Hepatocyte (in vitro differentiated cells): ENCODE data around the gene ADGRG6.

Experiments used
- CTCF ChIP-seq: fragments of 200-600 bp; sonication (generic); IDR thresholded peaks from 2 replicates; pipeline ENCODE4 v1.5.1; 2016; ENCODE audit warnings: antibody characterized with exemption, mild to moderate bottlenecking; ENCODE audit not compliant: poor library complexity
- EZH2 ChIP-seq: fragments of 200-600 bp; sonication (generic); IDR thresholded peaks from 2 replicates; pipeline ENCODE4 v1.6.1; 2016; ENCODE audit warnings: antibody characterized with exemption, mild to moderate bottlenecking, borderline replicate concordance
- EZH2phosphoT487 ChIP-seq: fragments of 200-600 bp; sonication (generic); IDR thresholded peaks from one replicate; pipeline ENCODE4 v1.6.1; 2018; ENCODE audit warnings: antibody characterized with exemption, mild to moderate bottlenecking, low read depth, moderate library complexity; ENCODE audit not compliant: unreplicated experiment, severe bottlenecking

- TF ChIP-seq EZH2, result no peak
- no peak for TF ChIP-seq CTCF
- TF ChIP-seq EZH2phosphoT487, result no peak
These were observed 43.0 kb upstream of the ADGRG6 start for GRCh38 chr6:142258757-142259156.
